NCI-H748 (cell line): ENCODE results near the gene RANBP3.
A peak's percentile ranks its signal among the peaks of the same experiment; 100 is the strongest.
"Not testable (repeated sequence)": the region's sequence is repeated elsewhere in the genome, so short reads cannot be mapped to it uniquely, and the experiment has no call there.

Experiments used
- DNase-seq: peaks from one replicate; lab custom pipeline; 2025; ENCODE audit not compliant: unreplicated experiment; lab: John Stamatoyannopoulos, UW

Gene RANBP3

DNA sequence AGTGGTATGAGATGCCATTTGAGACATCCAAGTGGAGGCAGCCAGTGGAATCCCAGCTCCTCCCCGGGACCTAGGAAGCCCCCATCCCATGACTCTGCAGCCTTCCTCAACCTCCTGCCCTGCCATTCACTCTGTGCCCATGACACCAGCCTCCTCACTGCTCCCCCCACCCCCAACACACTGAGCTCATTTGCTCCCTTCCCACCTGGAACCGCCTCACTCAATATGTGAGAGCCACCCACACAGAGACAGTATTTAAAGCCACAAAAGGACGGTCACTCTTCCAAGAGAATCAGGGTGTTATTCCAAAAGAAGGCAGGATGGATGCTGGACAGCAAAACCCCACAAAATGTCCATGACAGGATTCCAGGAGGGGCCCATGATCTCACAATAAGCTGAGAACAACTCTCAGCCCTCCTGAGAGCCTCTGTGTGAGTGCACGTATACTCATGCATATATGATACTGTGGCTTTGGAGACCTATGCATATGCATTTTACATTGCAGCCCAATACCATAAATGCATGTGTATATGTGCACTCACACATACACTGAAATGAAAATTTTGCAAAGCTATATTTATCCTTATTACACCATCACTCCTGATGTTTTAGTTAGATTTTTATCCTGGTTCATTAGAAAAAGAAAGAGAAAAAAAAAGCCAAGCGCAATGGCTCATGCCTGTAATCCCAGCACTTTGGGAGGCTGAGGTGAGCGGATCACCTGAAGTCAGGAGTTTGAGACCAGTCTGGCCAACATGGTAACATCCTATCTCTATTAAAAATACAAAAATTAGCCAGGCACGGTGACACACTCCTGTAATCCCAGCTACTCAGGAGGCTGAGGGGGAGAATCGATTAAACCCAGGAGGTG, 10.8 kb upstream of the RANBP3 start:
- DNase-seq: peak; percentile 12

DNA sequence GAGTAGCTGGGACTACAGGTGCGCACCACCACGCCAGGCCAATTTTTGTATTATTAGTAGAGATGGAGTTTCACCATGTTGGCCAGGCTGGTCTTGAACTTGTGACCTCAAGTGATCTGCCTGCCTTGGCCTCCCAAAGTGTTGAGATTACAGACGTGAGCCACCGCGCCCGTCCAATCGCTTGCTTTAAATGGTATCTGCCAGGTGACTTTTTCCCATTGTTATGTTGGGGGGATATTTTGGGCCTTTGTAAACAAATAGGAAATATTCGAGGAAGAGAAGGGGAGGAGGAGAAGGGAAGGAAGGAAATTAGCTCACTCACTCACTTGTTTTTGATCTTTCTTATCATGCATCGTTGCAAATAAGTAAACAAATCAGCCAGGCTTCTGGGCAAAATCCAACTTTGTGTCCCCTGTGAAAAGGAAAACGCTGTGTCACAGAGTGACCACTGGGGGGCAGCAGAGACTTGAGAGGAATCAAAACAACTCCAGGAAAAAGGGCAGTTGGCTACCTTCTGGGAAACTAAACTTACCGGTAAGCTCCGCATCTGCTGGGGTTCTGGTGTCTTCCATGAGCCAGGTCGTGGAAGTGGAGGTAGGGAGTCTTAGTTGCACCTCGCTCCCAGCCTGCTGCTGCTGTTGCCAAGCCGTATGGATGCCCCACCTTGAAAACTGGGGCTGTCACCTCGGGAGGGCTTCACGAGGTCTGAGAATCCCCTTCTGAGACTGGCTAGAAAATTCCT, 9.3 kb upstream of the RANBP3 start:
- peak; percentile 80 for DNase-seq

DNA sequence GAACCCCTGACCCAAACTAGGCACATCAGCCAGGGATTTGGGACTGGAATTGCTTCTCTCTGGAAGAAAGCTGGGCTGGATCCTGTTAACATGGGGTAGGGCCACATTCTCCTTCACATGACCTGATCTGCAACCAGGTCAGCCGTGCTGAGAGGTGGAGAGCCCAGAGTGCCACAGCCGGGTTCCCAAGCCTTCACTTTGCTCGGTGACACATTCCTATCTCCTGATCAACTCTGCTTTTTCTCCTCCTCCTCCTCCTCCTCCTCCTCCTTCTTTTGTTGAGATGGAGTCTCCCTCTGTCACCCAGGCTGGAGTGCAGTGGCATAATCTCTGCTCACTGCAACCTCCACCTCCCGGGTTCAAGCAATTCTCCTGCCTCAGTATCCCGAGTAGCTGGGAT, 7.9 kb upstream of the RANBP3 start:
- DNase-seq: not testable (repeated sequence)

DNA sequence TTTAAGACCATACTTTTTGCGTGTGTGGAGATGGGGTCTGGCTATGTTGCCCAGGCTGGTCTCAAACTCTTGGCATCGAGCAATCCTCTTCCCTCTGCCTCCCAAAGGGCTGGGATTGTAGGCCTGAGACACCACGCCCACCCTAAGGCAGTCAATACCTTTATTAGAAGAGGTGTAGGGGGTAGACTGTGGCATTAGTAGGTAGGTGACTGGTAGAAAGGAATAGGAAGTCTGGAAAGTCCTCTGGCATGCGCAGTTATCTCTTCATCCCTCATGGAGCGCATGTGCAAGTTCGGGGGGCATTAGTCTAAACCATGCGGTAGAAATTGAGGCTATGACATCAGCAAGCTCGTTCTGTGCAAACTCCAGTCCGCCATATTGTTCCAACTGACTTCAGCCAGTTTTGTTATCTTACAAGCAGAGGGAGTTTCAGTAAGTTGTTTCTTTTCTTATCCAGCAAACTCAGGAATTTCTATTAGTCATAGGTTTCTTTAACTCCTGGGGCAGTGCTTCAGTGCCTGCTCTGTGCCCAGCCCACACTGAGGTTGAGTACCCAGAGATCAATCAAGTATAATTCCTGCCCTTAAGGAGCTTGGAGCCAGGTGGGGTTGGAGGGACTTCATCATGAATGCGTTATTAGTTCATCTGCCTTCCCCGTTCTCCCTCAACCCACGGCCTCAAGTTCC, 7.3 kb upstream of the RANBP3 start:
- DNase-seq: no peak

DNA sequence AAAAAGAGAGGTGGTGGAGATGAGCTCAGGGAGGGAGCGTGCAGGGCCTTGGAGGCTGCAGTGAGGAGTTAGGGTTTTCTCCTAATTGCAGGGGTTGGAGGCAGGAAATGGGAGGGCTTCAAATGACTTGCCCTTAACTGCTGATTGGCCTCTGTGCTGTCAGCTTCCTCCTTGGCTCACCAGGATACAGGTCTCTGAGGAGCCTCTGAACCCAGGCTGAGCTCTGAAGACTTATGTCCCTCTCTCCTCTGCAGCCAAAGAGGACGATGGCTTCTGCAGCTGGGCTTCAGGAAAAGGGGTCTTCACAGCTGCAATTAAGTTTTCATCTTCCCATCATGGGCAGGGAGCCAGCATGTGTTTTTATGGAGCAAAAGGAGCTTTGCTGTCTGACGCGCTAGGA, 6.7 kb upstream of the RANBP3 start:
- no peak for DNase-seq

DNA sequence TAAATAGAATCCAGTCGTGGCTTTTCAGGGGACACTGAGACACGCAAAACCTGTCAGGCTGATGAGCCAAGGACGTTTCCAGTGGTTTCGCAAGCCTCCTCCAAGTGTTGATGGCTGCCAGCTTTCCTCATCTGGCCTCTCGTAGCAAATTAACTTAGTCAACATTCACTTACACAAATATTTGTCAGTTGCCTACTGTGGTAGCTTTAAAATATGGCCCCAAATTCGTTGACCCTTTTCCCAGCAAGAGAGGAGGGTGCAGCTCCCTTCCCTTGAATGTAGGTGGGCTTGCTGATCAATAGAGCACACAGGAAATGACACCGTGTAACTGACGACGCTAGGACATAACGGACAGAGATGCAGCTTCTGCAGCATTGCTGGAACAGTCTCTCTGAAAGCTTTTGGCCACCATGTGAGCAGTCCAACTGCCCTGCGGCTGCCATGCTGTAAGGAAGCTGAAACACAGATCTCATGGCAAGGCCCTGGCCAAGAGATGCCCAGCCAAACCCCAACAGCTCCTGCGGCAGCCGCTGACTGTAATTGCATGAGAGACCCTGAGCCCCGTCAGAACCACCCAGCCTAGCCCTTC, 5.5 kb upstream of the RANBP3 start:
- DNase-seq: no peak

DNA sequence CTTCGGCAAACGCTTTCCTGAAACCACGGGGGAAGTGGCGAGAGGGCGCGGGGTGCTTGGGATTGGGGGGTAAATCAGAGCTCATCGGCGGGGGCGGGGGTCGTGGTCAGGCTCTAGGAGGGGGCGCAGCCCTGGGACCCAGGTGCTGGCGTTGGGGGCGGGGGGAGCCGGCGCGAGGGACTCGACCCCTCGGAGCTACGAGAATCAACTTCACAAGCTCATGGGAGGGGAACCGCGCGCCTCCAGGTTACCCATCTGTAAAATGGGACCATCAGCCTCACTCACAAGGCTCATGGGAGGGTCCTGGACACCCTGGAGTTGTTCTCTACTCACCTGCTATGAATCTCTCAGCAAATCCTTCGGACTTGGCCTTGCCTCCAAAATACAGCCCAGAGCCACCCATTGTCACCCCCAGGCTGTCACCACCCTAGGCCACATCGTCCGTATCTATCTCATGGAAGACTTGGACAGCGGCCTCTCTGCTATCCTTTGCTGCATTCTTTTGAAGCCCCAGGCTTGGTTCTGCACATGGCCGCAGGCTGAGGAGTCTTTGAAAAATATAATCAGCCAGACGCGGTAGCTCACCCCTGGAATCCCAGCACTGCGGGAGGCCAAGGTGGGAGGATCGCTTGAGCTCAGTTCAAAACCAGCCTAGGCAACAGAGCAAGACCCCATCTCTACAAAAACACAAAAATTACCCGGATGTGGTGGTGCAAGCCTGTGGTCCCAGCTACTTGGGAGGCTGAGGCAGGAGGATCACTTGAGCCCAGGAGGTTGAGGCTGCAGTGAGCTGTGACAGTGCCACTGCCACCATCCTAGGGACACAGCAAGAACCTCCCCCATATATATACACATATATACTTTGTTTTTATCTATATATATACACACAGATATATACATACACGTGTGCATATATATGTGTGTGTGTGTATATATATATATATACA, 939 bp upstream of the RANBP3 start:
- no peak for DNase-seq

DNA sequence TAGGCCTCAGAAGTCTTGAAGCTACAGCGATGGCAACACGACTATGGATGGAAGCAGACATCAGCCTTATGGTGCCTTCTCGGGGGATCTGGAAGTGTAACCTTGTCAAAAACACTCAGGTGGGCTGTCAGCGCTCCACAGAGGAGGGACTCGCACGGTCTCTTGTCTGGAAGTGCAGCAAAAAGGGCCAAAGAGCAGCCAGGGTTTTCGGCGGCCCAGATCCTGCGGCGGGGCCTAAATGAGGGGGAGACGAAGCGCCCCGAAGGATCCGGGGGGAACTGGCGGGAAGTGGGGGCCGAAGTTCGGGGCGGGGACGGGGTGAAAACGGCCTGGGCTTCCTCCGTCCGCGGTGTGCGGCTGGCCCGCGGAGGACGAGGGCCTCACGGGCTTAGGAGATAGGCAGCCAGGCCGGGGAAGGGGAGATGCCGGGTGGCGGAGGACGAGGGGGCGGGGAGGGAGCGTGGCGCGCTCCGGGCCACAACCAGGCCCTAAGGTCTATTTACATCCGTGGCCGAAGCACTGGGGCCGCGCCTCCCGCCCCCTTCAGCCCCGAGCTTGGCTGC, 637 bp downstream of the RANBP3 start:
- DNase-seq: no peak

DNA sequence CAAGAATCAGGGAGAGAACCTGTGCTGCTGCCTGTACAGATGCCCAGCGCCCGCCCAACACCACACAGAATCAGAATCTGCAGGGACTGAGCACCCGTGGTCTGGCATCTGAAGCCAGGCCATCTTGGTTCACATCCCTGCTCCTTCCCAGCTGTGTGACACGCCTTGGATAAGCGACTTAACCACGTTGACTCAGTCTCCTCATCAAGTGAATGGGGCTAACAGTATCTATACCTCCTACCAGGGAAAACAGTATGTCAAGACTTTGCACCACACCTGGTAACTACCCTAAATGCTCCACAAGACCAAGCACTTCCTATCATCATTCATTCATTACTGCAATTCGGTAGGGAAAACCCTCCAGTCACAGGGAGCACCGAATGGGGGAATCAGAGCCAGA, 1.2 kb downstream of the RANBP3 start:
- no peak for DNase-seq

DNA sequence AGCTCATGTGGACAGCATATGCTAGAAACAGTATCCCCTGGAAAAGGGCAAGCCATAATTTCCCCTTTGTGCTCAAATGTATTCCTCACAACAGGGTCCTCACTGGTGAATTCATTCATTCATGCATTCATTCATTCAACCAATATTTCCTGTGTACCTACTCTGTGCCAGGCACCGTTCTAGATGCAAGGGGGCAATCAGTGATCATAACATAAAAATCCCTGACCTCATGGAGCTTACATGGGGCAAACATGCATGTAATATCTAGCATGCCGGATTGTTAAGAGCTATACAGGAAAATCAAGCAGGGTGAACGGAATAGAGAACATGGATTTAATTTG, 2.6 kb downstream of the RANBP3 start:
- DNase-seq: no peak

DNA sequence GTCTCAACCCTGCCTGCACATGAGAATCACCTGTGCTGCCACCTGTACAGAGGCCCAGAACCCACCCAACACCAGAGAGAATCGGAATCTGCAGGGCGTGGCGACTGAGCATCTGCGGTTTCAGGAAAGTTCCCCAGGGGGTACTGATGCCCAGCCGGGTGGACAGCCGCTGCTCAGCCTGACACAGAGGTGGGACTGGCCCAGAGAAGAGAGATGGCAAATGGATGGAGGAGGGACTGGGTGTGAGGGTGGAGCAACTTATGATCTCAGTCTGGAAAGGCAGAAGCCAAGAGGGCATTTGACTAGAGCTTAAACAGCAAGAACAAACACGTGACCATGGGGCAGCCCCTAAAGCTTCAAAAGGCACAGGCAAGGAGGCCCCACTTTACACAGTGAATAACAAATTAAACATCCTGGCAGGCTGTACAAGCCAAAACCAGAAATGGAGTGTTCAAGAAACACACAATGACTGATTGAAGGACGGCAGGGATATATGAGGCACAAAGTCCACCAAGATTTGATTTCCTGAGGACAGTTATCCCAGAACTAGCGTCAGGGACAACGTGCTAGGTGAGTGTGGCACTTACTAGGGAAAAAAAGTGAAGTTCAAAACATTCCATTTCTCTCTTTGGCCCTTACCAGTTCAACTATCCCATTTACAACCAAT, 3.1 kb downstream of the RANBP3 start:
- DNase-seq: no peak

DNA sequence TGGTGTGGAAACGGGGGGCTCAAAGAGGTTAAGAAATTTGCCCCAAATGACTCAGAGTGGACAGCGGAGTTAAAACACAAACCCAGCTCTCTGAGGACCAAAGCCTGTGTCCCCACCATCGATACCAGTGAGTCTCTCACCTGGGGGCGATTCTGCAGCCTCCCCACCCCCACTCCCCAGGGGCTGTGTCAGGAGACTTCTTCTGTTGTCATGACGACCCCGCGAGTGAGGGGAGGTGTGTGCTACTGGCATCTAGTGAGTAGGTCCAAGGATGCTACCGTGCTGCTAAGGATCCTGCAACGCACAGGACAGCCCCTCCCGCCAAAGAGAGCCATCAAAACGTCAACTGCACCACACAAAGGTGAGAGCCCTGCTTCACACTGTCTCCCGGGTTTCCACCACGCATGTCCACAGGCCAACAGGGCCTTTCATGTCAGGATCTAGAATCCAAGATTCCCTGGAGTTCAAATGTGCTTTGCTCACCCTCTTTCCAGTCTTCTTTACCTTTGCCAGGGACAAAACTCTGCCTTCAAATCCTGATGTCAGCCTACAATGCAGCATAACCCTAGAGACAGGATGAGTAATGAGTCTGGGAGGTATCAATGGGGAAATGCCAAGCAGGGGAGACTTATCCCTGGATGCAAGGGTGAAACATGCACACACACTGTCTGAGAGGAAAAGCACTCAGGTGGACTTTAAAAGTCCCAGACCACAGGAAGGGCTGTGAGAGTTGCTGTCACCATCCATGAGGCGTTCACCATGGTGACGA, 3.9 kb downstream of the RANBP3 start:
- DNase-seq: no peak

DNA sequence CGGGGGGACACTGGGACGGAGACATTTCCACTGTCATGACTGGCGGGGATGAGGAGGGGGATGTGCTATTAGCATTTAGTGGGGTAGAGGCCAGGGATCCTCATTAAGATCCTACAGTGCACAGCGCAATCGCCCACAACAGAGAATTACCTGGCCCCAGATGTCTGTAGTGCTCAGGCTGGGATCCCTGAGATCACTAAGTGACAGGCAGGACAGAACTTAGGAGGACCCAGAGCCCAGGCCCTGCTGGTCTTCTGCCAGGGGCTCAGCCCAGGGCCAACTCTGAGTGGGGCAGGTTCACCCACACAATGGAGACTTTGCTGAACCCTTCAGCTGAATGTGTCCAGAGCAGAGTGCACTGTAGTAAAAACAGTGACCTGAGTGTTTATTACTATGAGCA, 4.6 kb downstream of the RANBP3 start:
- no peak for DNase-seq

DNA sequence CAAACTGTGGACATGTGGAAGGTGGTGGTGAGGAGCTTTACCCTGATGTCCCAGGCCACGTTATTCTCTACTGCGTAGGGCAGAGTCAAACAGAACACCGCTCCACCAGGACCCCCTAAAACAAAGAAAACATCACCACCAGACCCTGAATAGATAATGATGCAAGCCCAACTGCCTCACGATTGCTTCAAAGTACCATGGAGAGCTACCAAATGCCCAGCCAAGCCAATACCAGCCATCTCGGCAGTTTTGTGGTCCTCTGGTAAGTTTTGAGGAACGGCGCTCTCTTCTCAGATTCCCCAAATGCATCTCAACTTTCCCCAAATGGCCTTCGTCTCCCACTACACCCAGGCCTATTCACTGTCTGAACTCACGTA, 5.6 kb downstream of the RANBP3 start:
- DNase-seq: no peak

DNA sequence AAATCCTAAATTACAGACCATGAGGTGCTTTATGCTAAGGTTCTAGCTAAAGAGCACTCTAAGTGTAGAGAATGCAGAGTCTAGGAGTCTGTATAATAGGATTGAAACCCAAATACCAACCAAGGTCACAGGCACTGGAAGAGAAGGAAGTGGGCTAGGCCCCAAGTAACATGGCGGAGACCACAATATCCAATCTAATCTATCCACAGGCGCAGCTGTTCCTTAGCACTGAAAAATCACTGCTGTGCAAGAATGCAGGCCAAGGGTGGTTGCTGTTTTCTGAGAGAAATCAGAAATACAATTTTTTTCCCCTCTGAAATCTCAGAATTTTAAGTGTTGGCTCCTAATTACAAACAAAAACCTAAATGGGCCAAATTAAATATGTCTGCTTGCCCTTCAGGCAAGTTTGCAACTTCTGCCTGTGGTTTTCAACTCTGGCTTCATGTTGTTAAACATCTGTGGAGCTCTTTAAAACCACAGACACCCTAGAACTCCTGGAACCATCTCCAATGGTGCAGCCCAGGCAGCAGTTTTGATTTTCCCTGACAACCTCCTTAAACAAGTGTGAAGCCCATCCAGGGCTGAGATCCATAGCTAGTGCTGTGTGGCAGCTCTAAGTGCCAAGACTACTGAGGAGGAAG, 6.1 kb downstream of the RANBP3 start:
- no peak for DNase-seq

DNA sequence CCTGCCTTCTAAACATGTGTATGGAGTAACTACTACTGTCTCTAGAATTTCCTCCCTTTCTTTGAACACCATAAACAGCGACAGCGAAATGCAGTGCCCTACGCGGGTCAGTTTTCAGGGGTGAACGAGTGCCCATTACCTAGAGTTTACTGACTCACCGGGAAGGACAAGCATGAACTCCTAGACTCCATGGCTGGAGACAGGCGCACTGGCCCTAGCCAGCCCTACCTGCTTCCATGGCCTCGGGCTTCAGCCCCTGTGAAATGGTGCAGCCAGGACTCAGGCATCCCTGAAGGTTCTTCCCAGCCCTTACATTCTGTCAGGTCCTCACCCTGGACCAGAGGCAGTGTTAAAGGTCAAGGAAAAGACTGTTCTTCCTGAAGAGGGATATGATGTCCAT, 8.5 kb downstream of the RANBP3 start:
- DNase-seq: no peak

DNA sequence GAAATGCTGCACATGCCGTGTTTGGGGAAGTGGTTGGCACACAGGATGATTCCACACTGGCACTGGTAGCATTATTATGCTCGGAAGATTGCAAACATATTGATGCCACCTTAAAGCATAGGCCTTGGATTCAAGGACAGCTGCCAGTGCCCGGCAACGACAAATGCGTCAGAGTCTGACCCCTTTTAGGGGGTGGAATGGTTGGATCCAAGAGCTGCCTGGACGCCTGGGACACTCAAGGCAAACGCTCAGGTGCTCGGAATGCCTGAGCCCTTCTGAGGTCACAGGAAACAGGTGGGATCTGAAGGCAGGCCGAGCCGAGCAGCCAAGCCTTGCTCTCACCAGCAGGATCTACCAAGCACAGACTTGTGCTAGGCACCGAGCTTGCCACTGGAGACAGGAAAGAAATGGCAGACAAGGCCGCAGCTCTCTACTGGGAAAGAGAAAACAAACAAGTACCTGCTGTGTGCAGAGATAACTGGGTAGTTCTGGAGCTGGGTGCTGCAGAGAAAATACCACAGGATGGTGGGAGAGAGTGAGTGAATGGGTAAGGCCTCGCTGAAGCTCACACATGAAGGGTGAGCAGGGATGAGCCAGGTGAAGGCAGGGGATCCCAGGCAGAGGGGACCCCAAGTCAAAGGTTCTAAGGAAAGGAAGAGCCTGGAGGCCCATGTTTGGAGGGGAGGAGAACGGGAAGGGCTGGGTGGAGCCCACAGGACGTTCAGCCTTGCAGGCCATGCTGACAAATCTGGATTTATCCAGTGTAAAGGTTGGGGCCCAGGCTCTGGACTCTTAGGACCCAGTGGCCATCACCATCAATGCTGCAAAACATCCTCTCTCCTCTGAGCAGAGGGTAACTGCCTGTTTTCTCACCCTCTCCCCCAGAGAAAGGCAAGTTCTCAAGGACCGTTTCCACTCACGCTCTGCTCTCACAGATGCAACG, 9.2 kb downstream of the RANBP3 start:
- DNase-seq: no peak
